Colonic mucosa (tissue), 4 donors: ENCODE measurements around the gene EPC2. TPM values are rescaled to one million over a fixed set of nuclear protein-coding genes. Genes with fewer than 3 reads are reported as not detected.

Experiments used
- DNase-seq: peaks from one replicate; pipeline ENCODE4 v3.0.0-alpha.2; 2020
- H3K27ac ChIP-seq: fragments of 200-600 bp; one replicate; pipeline ENCODE4 v1.8.0; 2021
- H3K27me3 ChIP-seq: fragments of 200-600 bp; one replicate; pipeline ENCODE4 v1.8.0; 2021
- H3K36me3 ChIP-seq: fragments of 200-600 bp; one replicate; pipeline ENCODE4 v1.8.0; 2021
- H3K4me1 ChIP-seq: fragments of 200-600 bp; one replicate; pipeline ENCODE4 v1.8.0; 2021; ENCODE audit warnings: mild to moderate bottlenecking
- H3K4me3 ChIP-seq: fragments of 200-600 bp; one replicate; pipeline ENCODE4 v1.8.0; 2021
- H3K9ac ChIP-seq, 2 donors: one replicate each; pipeline ENCODE4 v1.7.0; 2013; ENCODE audit warnings: control low read depth in 2 of 2, low read depth in 2 of 2, low read length in 2 of 2
- H3K9me3 ChIP-seq: fragments of 200-600 bp; one replicate; pipeline ENCODE4 v1.8.0; 2021
- intact Hi-C: fragments of 100-400 bp; cut with DNase I; formaldehyde crosslinking; loops from one replicate; pipeline ENCODE4 v1.14.1; 2022
- total RNA-seq, 2 donors: library from RNA; stranded (reverse); fragmentation: NEBNext Ultra II Directional in 1 of 2; extraction: Animal tissue kit (Norgen Biotek cat#: 25700) in 1 of 2; gene quantifications; one replicate each; pipeline ENCODE4 v1.2.1, GENCODE V29; 2021
- TF ChIP-seq, protein P1 (sequence below): fragments of 200-600 bp; IDR thresholded peaks from one replicate; pipeline ENCODE4 v1.8.0; 2022; ENCODE audit warnings: antibody characterized with exemption, mild to moderate bottlenecking
- donor health status: healthy.
- donor health status: DM: no; HTN: no; CAD: no.
- donor health status: DM: no; HTN: no; CAD: no.

EPC2 gene
- total RNA-seq, 2 donors from 2014 or later: 18.4 to 20.7 TPM

DNA sequence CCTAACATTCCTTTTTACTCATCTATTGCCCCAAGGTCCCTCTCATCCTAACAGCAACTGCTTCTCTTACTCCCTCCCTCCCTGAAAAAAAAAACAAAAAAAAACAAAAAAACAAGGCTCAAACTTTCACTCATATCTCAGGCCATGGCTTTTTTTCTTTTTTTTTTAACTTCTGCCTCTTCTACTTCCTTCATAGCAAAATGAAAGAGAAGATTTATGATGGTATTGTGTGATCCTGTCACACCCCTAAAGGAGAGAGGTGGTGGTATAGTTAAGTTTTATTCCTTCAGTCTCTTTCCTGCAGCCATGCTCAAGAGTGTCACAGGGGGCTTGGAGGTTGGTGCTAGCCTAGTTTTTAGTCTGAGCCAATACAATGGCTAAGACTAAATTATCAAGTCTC is 21.5 kb upstream of the EPC2 start:
- Histone ChIP-seq H3K4me1 (no peaks in the 10 kb centered on the region), H3K27me3 (no peaks in the 10 kb centered on the region), H3K9ac (no peak overlapping the region), H3K27ac (no peak overlapping the region), H3K36me3 (no peaks in the 10 kb centered on the region), H3K9me3 (no peaks in the 10 kb centered on the region), H3K4me3 (no peak overlapping the region)
- TF ChIP-seq, protein P1, sequence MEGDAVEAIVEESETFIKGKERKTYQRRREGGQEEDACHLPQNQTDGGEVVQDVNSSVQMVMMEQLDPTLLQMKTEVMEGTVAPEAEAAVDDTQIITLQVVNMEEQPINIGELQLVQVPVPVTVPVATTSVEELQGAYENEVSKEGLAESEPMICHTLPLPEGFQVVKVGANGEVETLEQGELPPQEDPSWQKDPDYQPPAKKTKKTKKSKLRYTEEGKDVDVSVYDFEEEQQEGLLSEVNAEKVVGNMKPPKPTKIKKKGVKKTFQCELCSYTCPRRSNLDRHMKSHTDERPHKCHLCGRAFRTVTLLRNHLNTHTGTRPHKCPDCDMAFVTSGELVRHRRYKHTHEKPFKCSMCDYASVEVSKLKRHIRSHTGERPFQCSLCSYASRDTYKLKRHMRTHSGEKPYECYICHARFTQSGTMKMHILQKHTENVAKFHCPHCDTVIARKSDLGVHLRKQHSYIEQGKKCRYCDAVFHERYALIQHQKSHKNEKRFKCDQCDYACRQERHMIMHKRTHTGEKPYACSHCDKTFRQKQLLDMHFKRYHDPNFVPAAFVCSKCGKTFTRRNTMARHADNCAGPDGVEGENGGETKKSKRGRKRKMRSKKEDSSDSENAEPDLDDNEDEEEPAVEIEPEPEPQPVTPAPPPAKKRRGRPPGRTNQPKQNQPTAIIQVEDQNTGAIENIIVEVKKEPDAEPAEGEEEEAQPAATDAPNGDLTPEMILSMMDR: no peak
- intact Hi-C loops: no loop called here
- DNase-seq: no peak

DNA sequence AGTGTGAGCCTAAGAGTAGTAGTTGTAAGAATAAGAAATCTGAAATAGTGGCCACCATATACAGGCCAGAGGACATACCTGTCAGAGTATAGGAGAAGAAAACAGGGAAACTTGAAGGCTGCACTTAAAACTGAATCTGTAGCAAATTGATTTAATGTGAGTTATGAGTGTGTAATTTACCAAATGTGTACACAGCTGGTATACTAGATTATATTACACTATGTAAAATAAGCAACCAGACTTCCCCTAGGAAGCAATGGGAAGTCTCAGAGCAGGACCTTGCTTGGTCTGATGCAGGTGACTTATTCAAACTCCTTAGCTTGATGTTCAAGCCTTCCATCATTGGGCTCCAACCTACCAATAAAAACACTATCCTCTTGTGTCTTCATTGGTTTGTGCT is 17.3 kb upstream of the EPC2 start:
- H3K9ac ChIP-seq: no peak overlapping the region
- H3K27ac ChIP-seq: no peak overlapping the region
- H3K4me1 ChIP-seq: no peaks in the 10 kb centered on the region
- no peaks in the 10 kb centered on the region for H3K9me3 ChIP-seq
- H3K27me3 ChIP-seq: no peaks in the 10 kb centered on the region
- no peak for DNase-seq
- H3K36me3 ChIP-seq: no peaks in the 10 kb centered on the region
- intact Hi-C loops: no loop called here
- TF ChIP-seq, protein P1: no peak
- H3K4me3 ChIP-seq: no peak overlapping the region

DNA sequence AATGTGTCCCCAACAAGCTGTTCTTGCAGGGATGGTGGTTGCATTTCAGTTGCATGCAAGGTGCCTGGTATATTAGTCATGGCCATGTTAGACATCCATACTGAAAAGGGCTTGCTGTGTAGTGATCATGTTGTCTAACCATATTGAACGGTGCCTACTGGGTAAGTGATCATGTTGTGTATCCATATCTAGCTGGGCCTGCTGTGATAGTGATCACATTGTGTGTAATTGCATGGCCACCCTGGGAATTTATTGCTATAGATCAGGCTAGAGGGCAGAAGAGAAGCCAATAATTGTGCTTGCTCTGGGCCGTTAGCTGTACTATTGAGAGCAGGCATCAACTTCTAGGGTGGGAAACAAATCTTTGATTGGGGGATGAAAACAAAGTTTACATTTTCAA is 9.8 kb upstream of the EPC2 start:
- H3K9me3 ChIP-seq: no peaks in the 10 kb centered on the region
- no peaks in the 10 kb centered on the region for H3K4me1 ChIP-seq
- intact Hi-C loops: no loop called here
- no peak overlapping the region for H3K9ac ChIP-seq
- H3K27me3 ChIP-seq: no peaks in the 10 kb centered on the region
- no peaks in the 10 kb centered on the region for H3K36me3 ChIP-seq
- no peak overlapping the region for H3K4me3 ChIP-seq
- no peak for DNase-seq
- H3K27ac ChIP-seq: no peak overlapping the region
- TF ChIP-seq, protein P1: no peak

DNA sequence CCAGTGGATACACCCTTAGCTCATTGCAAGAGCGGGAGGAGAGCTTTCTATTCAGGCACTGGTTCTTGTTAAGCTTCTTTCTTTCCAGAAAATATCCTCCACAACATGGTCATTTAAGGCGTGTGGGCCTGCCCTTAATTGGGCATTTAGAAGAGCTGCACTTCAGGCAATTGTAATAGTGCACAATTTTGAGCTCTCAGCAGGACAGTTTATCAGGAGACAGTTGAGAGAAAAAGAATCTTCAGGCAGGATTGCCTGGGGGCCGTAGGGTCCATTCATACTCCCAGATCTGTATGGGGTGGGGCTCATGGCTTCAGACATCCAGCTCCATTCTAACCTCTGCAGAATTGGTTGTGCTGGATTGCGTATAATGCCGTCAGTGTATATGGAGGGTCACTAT is 6.0 kb upstream of the EPC2 start:
- H3K27ac ChIP-seq: no peak overlapping the region
- H3K27me3 ChIP-seq: no peaks in the 10 kb centered on the region
- no peak overlapping the region for H3K9ac ChIP-seq
- TF ChIP-seq, protein P1: no peak
- no peaks in the 10 kb centered on the region for H3K9me3 ChIP-seq
- H3K36me3 ChIP-seq: no peaks in the 10 kb centered on the region
- no peak for DNase-seq
- intact Hi-C loops: no loop called here
- H3K4me3 ChIP-seq: no peak overlapping the region
- no peaks in the 10 kb centered on the region for H3K4me1 ChIP-seq

DNA sequence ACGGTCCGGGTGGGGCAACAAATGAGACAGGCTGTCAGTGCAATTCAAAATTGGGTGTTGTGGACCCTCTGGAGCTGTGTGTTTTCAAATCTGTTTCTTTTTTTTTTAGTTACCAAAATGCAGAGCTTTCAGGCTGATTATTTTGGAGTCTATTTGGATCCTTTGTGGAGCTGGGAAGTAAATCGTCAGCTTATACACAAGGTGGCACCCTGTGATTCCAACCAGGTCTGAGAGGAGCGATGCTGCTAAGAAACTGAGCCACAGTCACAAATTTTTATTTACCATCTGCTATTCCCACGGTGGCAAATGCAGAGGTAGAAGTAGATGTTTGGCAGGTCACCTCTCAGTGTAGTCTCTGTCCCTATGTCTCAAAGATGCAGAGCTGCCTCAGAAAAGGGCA is 3.8 kb upstream of the EPC2 start:
- intact Hi-C loops: loop anchor here (5.0 kb wide), 1 partner anchor 347 kb away; no protein-coding TSS in a partner anchor
- no peaks in the 10 kb centered on the region for H3K9me3 ChIP-seq
- H3K36me3 ChIP-seq: no peaks in the 10 kb centered on the region
- H3K4me3 ChIP-seq: no peak overlapping the region
- DNase-seq: no peak
- H3K4me1 ChIP-seq: no peaks in the 10 kb centered on the region
- H3K27ac ChIP-seq: no peak overlapping the region
- TF ChIP-seq, protein P1: no peak
- no peaks in the 10 kb centered on the region for H3K27me3 ChIP-seq
- H3K9ac ChIP-seq: no peak overlapping the region
